Upper lobe of left lung (tissue), 6 donors: ENCODE data around the gene MAST4. TPM values are rescaled to one million over a fixed set of nuclear protein-coding genes. Genes with fewer than 3 reads are reported as not detected.

ENCODE experiments used
- ATAC-seq, 2 donors: fragments of 200-7000 bp; cut with Tn5 transposase; one replicate each; pipeline ENCODE4 v1.9.1; 2022; ENCODE audit warnings: mild to moderate bottlenecking in 2 of 2, moderate library complexity in 2 of 2; ENCODE audit not compliant: low FRiP score in 2 of 2
- DNase-seq, 2 donors: peaks; one replicate each; pipeline ENCODE4 v3.0.0-alpha.2; 2019 to 2020
- H3K27ac ChIP-seq, 4 donors: fragments of 200-600 bp; sonication (generic); one replicate each; pipeline ENCODE4 v1.5.1; 2016 to 2019
- H3K27me3 ChIP-seq, 4 donors: fragments of 200-600 bp; sonication (generic); one replicate each; pipeline ENCODE4 v1.5.1; 2017 to 2019
- H3K36me3 ChIP-seq, 4 donors: fragments of 200-600 bp; sonication (generic); one replicate each; pipeline ENCODE4 v1.5.1; 2016 to 2019
- H3K4me1 ChIP-seq, 4 donors: fragments of 200-600 bp; sonication (generic); one replicate each; pipeline ENCODE4 v1.5.1; 2018 to 2019
- H3K4me3 ChIP-seq, 4 donors: fragments of 200-600 bp; sonication (generic); one replicate each; pipeline ENCODE4 v1.5.1; 2017 to 2019; ENCODE audit warnings: mild to moderate bottlenecking in 2 of 4, moderate library complexity in 1 of 4
- H3K9me3 ChIP-seq, 4 donors: fragments of 200-600 bp; sonication (generic); one replicate each; pipeline ENCODE4 v1.5.1; 2018 to 2019
- EP300 ChIP-seq, 4 donors: sonication (generic); formaldehyde crosslinking; IDR thresholded peaks; one replicate each; pipeline ENCODE4 v1.5.1; 2017; ENCODE audit warnings: antibody characterized with exemption in 4 of 4, control low read depth in 2 of 4
- POLR2A ChIP-seq, 4 donors: fragments of 450-650 bp; IDR thresholded peaks; one replicate each; pipeline ENCODE4 v1.5.1; 2016 to 2017; ENCODE audit warnings: antibody characterized with exemption in 4 of 4, mild to moderate bottlenecking in 2 of 4
- POLR2AphosphoS5 ChIP-seq, 2 donors: sonication (generic); formaldehyde crosslinking; IDR thresholded peaks; one replicate each; pipeline ENCODE4 v1.5.1; 2017; ENCODE audit warnings: antibody characterized with exemption in 2 of 2
- WGBS, 2 donors: methylation state at CpG; one replicate each; pipeline ENCODE4 v1.1.5; 2017 to 2018; 5-methylcytosine and 5-hydroxymethylcytosine counted together
- total RNA-seq, 6 donors: library from RNA; depleted of rRNA in 4 of 6; stranded (reverse); fragments of >200 nt in 4 of 6; gene quantifications; one replicate each; pipeline versions ENCODE4 v1.1.0 to v1.2.1, GENCODE V29; 2016 to 2021
- TF ChIP-seq, protein P1 (sequence below), 6 experiments: fragments of 450-650 bp in 4 of 6; fragments of 200-600 bp in 2 of 6; sonication (generic) in 2 of 6; IDR thresholded peaks; one replicate each; pipeline ENCODE4 v1.5.1; 2016 to 2019; ENCODE audit warnings: antibody characterized with exemption in 6 of 6
- donor health status: DM: no; HTN: no; CAD: no; lungs with moderate emphysema.
- donor health status: DM: no; HTN: yes; CAD: no; lungs with severe emphysema.

MAST4 gene
- total RNA-seq, 6 donors from 2014 or later: 44.8 to 229 (median 66.4) TPM

DNA sequence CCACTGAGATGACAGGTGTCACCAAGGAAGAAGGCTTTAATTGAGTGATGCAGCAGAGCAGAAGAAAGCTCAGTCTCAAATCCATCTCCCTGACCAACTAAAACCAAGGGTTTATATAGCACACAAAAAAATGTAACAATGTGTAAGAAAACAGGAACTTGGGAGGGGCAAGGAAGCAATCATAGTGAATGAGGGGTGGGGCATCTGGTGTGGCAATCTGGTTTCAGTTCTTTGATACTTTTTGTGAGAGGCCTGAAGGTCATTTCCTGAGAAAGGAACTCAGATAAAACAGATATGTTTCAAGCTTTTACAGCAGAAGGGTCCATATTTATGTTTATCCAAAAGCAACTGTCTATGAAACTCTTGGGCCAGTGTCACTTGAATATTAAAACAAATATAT, 580.7 kb downstream of the MAST4 start:
- Histone ChIP-seq H3K36me3 (no peaks in the 10 kb centered on the region), H3K27ac (no peak overlapping the region), H3K4me1 (no peaks in the 10 kb centered on the region), H3K4me3 (no peak overlapping the region), H3K9me3 (peaks cover 0 to 14% (median 11%) of the 10 kb centered on the region in 4 donors), H3K27me3 (no peaks in the 10 kb centered on the region)
- TF ChIP-seq, protein P1, sequence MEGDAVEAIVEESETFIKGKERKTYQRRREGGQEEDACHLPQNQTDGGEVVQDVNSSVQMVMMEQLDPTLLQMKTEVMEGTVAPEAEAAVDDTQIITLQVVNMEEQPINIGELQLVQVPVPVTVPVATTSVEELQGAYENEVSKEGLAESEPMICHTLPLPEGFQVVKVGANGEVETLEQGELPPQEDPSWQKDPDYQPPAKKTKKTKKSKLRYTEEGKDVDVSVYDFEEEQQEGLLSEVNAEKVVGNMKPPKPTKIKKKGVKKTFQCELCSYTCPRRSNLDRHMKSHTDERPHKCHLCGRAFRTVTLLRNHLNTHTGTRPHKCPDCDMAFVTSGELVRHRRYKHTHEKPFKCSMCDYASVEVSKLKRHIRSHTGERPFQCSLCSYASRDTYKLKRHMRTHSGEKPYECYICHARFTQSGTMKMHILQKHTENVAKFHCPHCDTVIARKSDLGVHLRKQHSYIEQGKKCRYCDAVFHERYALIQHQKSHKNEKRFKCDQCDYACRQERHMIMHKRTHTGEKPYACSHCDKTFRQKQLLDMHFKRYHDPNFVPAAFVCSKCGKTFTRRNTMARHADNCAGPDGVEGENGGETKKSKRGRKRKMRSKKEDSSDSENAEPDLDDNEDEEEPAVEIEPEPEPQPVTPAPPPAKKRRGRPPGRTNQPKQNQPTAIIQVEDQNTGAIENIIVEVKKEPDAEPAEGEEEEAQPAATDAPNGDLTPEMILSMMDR (IDR thresholded peaks at IDR 0.05): no peak
- TF ChIP-seq EP300 (IDR thresholded peaks at IDR 0.05) (no peak), POLR2A (IDR thresholded peaks at IDR 0.05) (no peak), POLR2AphosphoS5 (IDR thresholded peaks at IDR 0.05) (no peak)
- no peak for ATAC-seq
- no peak for DNase-seq

DNA sequence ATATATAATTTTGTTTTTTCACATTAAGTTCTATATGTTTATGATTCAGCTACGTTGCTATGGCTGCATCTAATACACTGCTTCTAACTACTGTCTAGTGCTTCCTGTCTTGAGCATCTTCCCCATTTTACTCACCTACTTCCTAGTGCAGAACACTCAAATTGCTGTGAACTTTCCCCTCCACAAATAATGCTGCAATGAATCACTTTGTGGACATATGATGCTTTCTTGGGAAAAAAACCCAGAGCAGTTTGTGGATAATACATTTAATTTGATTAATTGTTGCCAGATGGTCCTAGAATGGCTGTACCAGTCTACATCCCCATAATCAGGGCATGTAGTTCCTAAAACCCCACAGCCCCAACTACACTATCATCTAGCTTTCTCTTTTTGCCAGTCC, 581.9 kb downstream of the MAST4 start:
- Histone ChIP-seq H3K4me3 (no peak overlapping the region), H3K36me3 (no peaks in the 10 kb centered on the region), H3K27ac (no peak overlapping the region), H3K9me3 (peaks cover 0 to 14% (median 11%) of the 10 kb centered on the region in 4 donors), H3K4me1 (peaks cover 0 to 5% (median 0%) of the 10 kb centered on the region in 4 donors), H3K27me3 (no peaks in the 10 kb centered on the region)
- peak in 1 of 2 donors; percentile 41 for ATAC-seq
- DNase-seq: no peak
- no peak for TF ChIP-seq POLR2AphosphoS5 (IDR thresholded peaks at IDR 0.05)
- 53 to 63% methylated on average over 1 of the region's 1 CpG for WGBS, 2 donors

DNA sequence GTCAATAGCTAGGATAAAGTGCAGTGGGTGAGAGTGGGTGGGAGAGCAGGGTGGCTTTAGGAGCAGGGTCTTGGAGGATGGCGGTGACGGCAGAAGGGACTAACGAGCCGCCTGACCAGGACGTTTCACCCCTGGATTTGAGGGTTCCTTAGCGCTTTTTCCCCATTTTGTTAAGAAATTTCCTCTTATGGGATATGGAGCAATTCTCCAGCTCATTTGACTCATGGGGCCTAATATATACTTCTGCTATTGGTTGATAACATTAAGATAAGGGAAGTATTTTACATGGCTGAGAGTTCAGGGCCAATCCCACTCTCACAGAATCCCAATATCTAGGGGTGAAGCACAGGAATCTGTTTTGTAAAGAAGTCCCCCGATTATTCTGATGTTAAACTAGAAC, 582.8 kb downstream of the MAST4 start:
- DNase-seq: no peak
- Histone ChIP-seq H3K27me3 (no peaks in the 10 kb centered on the region), H3K9me3 (peaks cover 0 to 14% (median 11%) of the 10 kb centered on the region in 4 donors), H3K36me3 (no peaks in the 10 kb centered on the region), H3K4me1 (peaks cover 0 to 5% (median 0%) of the 10 kb centered on the region in 4 donors), H3K4me3 (no peak overlapping the region), H3K27ac (no peak overlapping the region)
- no peak for TF ChIP-seq POLR2A (IDR thresholded peaks at IDR 0.05)
- ATAC-seq: no peak
- 83 to 88% methylated on average over 7 of the region's 7 CpGs for WGBS, 2 donors

DNA sequence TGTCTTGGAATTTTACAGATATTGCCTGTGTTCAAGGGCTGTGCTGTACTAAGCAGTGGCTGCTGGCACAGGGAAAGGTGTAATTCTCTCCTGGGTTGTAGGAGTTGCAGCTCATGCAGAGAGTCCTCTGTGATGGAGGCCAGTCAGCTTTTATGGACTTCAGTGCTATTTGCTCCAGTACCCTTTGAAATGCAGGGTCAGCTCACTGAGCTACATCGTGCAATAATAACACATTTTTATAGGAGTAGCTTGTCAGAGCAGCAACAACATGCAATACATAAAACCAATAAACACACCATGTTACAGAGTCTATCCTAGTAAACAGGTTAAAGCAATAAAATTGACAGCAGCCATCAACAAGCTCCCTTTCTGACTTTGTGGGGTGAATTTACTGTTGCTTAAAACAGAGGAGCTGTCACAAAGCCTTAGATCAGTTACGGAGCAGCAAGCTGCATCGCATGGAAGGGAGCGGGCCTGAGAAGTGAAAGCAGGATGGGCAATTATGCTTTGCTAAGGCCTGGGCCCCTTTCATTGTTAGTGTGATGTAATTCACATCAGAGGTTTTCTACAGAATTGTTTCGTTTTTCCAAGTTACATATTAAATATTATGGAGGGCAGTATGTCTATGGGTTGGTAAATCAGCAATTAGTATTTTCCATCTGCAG, 583.6 kb downstream of the MAST4 start:
- H3K4me3 ChIP-seq: no peak overlapping the region
- DNase-seq (no peak), ATAC-seq (no peak)
- peaks cover 0 to 5% (median 0%) of the 10 kb centered on the region in 4 donors for H3K4me1 ChIP-seq
- TF ChIP-seq POLR2AphosphoS5 (IDR thresholded peaks at IDR 0.05) (no peak), POLR2A (IDR thresholded peaks at IDR 0.05) (no peak)
- TF ChIP-seq, protein P1 (IDR thresholded peaks at IDR 0.05): no peak
- 92 to 96% methylated on average over 5 of the region's 5 CpGs for WGBS, 2 donors
- peaks cover 0 to 14% (median 11%) of the 10 kb centered on the region in 4 donors for H3K9me3 ChIP-seq
- no peaks in the 10 kb centered on the region for H3K27me3 ChIP-seq
- H3K27ac ChIP-seq: no peak overlapping the region
- H3K36me3 ChIP-seq: no peaks in the 10 kb centered on the region

DNA sequence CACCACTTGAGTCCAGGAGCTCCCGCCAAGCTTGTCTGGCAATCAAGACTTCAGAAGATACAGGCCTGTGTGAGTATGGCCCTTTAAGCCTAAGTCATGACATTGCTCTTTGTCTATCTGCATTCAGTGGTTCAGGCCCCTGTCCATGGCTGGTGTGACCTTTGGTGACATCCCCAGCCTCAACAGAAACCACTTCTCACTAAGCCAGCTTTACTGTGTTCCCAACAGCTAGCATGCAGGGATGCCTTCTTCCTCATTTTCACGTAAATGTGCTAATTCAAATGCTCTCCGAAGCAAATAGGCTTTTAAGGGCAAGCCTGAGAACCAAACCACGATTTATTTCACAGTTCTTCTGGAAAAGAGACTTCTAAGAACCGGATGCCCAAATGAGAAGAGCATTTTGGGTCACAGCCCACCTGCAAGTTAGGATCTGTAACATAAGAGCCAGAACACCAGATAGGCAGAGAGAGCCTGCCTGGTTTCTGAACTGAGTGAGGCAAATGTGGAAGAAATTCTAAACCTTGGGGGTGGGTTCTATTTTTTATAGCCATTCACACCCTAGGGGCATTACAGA, 585.5 kb downstream of the MAST4 start:
- Histone ChIP-seq H3K4me1 (peaks cover 0 to 5% (median 0%) of the 10 kb centered on the region in 4 donors), H3K27me3 (no peaks in the 10 kb centered on the region), H3K9me3 (peaks cover 0 to 11% (median 5%) of the 10 kb centered on the region in 4 donors), H3K4me3 (no peak overlapping the region), H3K36me3 (no peaks in the 10 kb centered on the region), H3K27ac (peak overlapping the region; percentile 28 to 67 (median 55))
- ATAC-seq (peak in 1 of 2 donors; percentile 70), DNase-seq (peak in 1 of 2 donors; percentile 49)
- TF ChIP-seq POLR2AphosphoS5 (IDR thresholded peaks at IDR 0.05) (no peak), EP300 (IDR thresholded peaks at IDR 0.05) (no peak), POLR2A (IDR thresholded peaks at IDR 0.05) (no peak)
- TF ChIP-seq, protein P1 (IDR thresholded peaks at IDR 0.05): no peak
- WGBS, 2 donors: 52 to 83% methylated on average over 5 of the region's 5 CpGs
